Suprapubic skin (tissue), 3 donors: ENCODE data around the gene INIP.

Experiments used
- POLR2A ChIP-seq, 2 donors: fragments of 450-650 bp; IDR thresholded peaks; one replicate each; pipeline ENCODE4 v1.6.1; 2017; ENCODE audit warnings: antibody characterized with exemption in 2 of 2, mild to moderate bottlenecking in 2 of 2, moderate library complexity in 2 of 2
- TF ChIP-seq, protein P1 (sequence below), 2 donors: fragments of 200-600 bp in 1 of 2; fragments of 450-650 bp in 1 of 2; sonication (generic) in 1 of 2; IDR thresholded peaks; one replicate each; pipeline ENCODE4 v1.5.1; 2016 to 2019; ENCODE audit warnings: antibody characterized with exemption in 2 of 2, mild to moderate bottlenecking in 1 of 2, moderate library complexity in 1 of 2

DNA sequence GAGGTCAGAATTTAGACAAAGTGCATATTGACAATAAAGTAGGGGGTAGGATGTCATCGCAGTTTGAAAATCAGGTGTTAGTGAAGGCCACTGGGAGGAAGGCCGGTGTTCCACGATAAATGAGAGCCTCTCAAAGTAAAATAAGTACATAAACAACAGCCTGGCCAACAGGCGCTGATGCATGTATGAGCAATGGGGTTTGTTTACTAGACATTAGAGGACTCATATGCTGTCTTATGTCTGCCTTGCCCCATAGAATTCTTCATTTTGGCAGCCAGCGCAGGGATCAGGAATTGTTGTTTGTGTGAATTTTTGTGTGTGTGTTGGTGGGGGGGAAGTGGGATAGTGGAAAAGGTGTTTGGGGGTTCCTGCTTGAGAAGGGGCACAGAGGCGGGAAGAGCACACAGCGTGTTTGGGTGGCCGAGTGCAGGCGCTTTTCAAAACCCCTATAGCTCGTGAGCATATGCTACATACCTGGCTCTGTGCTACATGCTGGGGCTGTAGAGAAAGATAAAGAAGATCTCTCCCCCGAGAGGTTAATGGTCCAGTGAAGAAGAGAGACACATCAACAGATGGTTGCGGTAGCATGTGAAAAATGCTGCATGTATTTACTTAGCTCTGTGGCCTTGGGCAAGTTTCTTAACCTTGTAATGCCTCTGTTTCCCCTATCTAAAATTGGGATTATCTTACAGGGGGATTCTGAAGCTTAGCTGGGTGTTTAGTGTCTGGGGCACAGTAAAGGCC is 44.2 kb upstream of the INIP start:
- TF ChIP-seq, protein P1, sequence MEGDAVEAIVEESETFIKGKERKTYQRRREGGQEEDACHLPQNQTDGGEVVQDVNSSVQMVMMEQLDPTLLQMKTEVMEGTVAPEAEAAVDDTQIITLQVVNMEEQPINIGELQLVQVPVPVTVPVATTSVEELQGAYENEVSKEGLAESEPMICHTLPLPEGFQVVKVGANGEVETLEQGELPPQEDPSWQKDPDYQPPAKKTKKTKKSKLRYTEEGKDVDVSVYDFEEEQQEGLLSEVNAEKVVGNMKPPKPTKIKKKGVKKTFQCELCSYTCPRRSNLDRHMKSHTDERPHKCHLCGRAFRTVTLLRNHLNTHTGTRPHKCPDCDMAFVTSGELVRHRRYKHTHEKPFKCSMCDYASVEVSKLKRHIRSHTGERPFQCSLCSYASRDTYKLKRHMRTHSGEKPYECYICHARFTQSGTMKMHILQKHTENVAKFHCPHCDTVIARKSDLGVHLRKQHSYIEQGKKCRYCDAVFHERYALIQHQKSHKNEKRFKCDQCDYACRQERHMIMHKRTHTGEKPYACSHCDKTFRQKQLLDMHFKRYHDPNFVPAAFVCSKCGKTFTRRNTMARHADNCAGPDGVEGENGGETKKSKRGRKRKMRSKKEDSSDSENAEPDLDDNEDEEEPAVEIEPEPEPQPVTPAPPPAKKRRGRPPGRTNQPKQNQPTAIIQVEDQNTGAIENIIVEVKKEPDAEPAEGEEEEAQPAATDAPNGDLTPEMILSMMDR (IDR thresholded peaks at IDR 0.05): no peak
- no peak for TF ChIP-seq POLR2A (IDR thresholded peaks at IDR 0.05)
